Measurements from ENCODE around the gene BMERB1. TPM values are rescaled to one million over a fixed set of nuclear protein-coding genes. Genes with fewer than 3 reads are reported as not detected.

Gene BMERB1
- total RNA-seq, 1 experiment from 2014 or later, result 3.8 TPM

- H3K4me2 ChIP-seq (ENCODE audit: low read length), result no peak overlapping the region
- H3K4me1 ChIP-seq (ENCODE audit: insufficient read depth, low read length), result peaks cover 16% of the 10 kb centered on the region
- H3K79me2 ChIP-seq (ENCODE audit: low read length), result no peaks in the 10 kb centered on the region
- peak; percentile 9 for DNase-seq
- H4K20me1 ChIP-seq (ENCODE audit: low read length), result no peaks in the 10 kb centered on the region
- intact Hi-C loops (cut with micrococcal nuclease), result no loop called here
- no peak for TF ChIP-seq CTCF (conservative IDR thresholded peaks at IDR 0.05; ENCODE audit: low read depth, low read length)
- no peak for TF ChIP-seq EZH2phosphoT487 (IDR thresholded peaks at IDR 0.05; ENCODE audit: borderline replicate concordance, low read length)
- TF ChIP-seq EZH2 (IDR thresholded peaks at IDR 0.05; ENCODE audit: low read length, unreplicated experiment), result no peak
- no peak overlapping the region for H3K4me3 ChIP-seq (ENCODE audit: low read length)
- H3K27me3 ChIP-seq (ENCODE audit: low read length), result no peaks in the 10 kb centered on the region
- no peak overlapping the region for H3K9ac ChIP-seq (ENCODE audit: low read length)
- CTCF ChIA-PET, result no interaction called here
- H2AFZ ChIP-seq (ENCODE audit: low read length), result no peak overlapping the region
- POLR2A ChIA-PET (ENCODE audit: unreplicated experiment), result no interaction called here
- H3K27ac ChIP-seq (ENCODE audit: low read length), result no peak overlapping the region
- ATAC-seq, result 0 out of 2 replicates have a peak, but pooled peaks have one; percentile 13
- BruUV-seq (replicated peaks), result no TSS peak
- H3K9me3 ChIP-seq (ENCODE audit: low read length), result no peaks in the 10 kb centered on the region
- H3K36me3 ChIP-seq (ENCODE audit: low read depth, low read length), result no peaks in the 10 kb centered on the region
- H3K9me2 ChIP-seq (replicated peaks; ENCODE audit: low read length), result no peaks in the 10 kb centered on the region
- no peaks in the 10 kb centered on the region for H3F3A ChIP-seq (ENCODE audit: low read length, unreplicated experiment)
These were observed 64.2 kb downstream of the BMERB1 start for GRCh38 chr16:15498427-15499175.

- DNase-seq (peak; percentile 77), ATAC-seq (peak; percentile 93)
- no peaks in the 10 kb centered on the region for H3K79me2 ChIP-seq (ENCODE audit: low read length)
- no peaks in the 10 kb centered on the region for H4K20me1 ChIP-seq (ENCODE audit: low read length)
- CTCF ChIA-PET, result interaction anchor here (0.5 to 0.6 kb wide), 3 partner anchors 48 to 86 kb away, joined by 3 to 9 read pairs (median 3); no protein-coding TSS in a partner anchor
- peak overlapping the region; percentile 59 for H2AFZ ChIP-seq (ENCODE audit: low read length)
- H3K27ac ChIP-seq (ENCODE audit: low read length), result peak overlapping the region; percentile 49
- H3K9me3 ChIP-seq (ENCODE audit: low read length), result no peaks in the 10 kb centered on the region
- H3K27me3 ChIP-seq (ENCODE audit: low read length), result no peaks in the 10 kb centered on the region
- POLR2A ChIA-PET (ENCODE audit: unreplicated experiment), result no interaction called here
- H3K4me3 ChIP-seq (ENCODE audit: low read length), result no peak overlapping the region
- no peak overlapping the region for H3K9ac ChIP-seq (ENCODE audit: low read length)
- no TSS peak for BruUV-seq (replicated peaks)
- intact Hi-C loops (cut with micrococcal nuclease), result no loop called here
- peak overlapping the region; percentile 52 for H3K4me2 ChIP-seq (ENCODE audit: low read length)
- H3F3A ChIP-seq (ENCODE audit: low read length, unreplicated experiment), result no peaks in the 10 kb centered on the region
- no peaks in the 10 kb centered on the region for H3K9me2 ChIP-seq (replicated peaks; ENCODE audit: low read length)
- TF ChIP-seq EZH2phosphoT487 (IDR thresholded peaks at IDR 0.05; ENCODE audit: borderline replicate concordance, low read length), result no peak
- TF ChIP-seq EZH2 (IDR thresholded peaks at IDR 0.05; ENCODE audit: low read length, unreplicated experiment), result no peak
- TF ChIP-seq CTCF (conservative IDR thresholded peaks at IDR 0.05; ENCODE audit: low read depth, low read length), result no peak
- peaks cover 9% of the 10 kb centered on the region for H3K4me1 ChIP-seq (ENCODE audit: insufficient read depth, low read length)
- no peaks in the 10 kb centered on the region for H3K36me3 ChIP-seq (ENCODE audit: low read depth, low read length)
These were observed 67.8 kb downstream of the BMERB1 start for GRCh38 chr16:15502041-15502725.

- no peaks in the 10 kb centered on the region for H3K36me3 ChIP-seq (ENCODE audit: low read depth, low read length)
- H3K9me3 ChIP-seq (ENCODE audit: low read length), result no peaks in the 10 kb centered on the region
- peaks cover 9% of the 10 kb centered on the region for H3K4me1 ChIP-seq (ENCODE audit: insufficient read depth, low read length)
- H3F3A ChIP-seq (ENCODE audit: low read length, unreplicated experiment), result no peaks in the 10 kb centered on the region
- H3K9ac ChIP-seq (ENCODE audit: low read length), result no peak overlapping the region
- DNase-seq (no peak), ATAC-seq (no peak)
- no peaks in the 10 kb centered on the region for H3K27me3 ChIP-seq (ENCODE audit: low read length)
- no peaks in the 10 kb centered on the region for H3K9me2 ChIP-seq (replicated peaks; ENCODE audit: low read length)
- ChIA-PET POLR2A (ENCODE audit: unreplicated experiment) (no interaction called here), CTCF (no interaction called here)
- no TSS peak for BruUV-seq (replicated peaks)
- H2AFZ ChIP-seq (ENCODE audit: low read length), result no peak overlapping the region
- TF ChIP-seq EZH2phosphoT487 (IDR thresholded peaks at IDR 0.05; ENCODE audit: borderline replicate concordance, low read length) (no peak), CTCF (conservative IDR thresholded peaks at IDR 0.05; ENCODE audit: low read depth, low read length) (no peak), EZH2 (IDR thresholded peaks at IDR 0.05; ENCODE audit: low read length, unreplicated experiment) (no peak)
- H3K4me2 ChIP-seq (ENCODE audit: low read length), result no peak overlapping the region
- intact Hi-C loops (cut with micrococcal nuclease), result no loop called here
- H3K4me3 ChIP-seq (ENCODE audit: low read length), result no peak overlapping the region
- no peaks in the 10 kb centered on the region for H4K20me1 ChIP-seq (ENCODE audit: low read length)
- no peak overlapping the region for H3K27ac ChIP-seq (ENCODE audit: low read length)
- H3K79me2 ChIP-seq (ENCODE audit: low read length), result no peaks in the 10 kb centered on the region
These were observed 72.1 kb downstream of the BMERB1 start for GRCh38 chr16:15506441-15506840.
